Ascending aorta (tissue), 2 donors: Measurements from ENCODE around the gene FGF12. TPM values are rescaled to one million over a fixed set of nuclear protein-coding genes. Genes with fewer than 3 reads are reported as not detected.

ENCODE experiments used
- DNase-seq, 2 donors: peaks; one replicate each; pipeline ENCODE4 v3.0.0-alpha.2; 2019; ENCODE audit warnings: low spot score in 2 of 2
- H3K27ac ChIP-seq, 2 donors: fragments of 200-600 bp; sonication (generic); one replicate each; pipeline ENCODE4 v1.5.1; 2016 to 2017; ENCODE audit warnings: mild to moderate bottlenecking in 1 of 2
- H3K27me3 ChIP-seq: fragments of 200-600 bp; sonication (generic); one replicate; pipeline ENCODE4 v1.5.1; 2017
- H3K36me3 ChIP-seq, 2 donors: fragments of 200-600 bp; sonication (generic); one replicate each; pipeline ENCODE4 v1.5.1; 2016
- H3K4me1 ChIP-seq, 2 donors: fragments of 200-600 bp; sonication (generic); one replicate each; pipeline ENCODE4 v1.5.1; 2016 to 2017; ENCODE audit warnings: mild to moderate bottlenecking in 1 of 2
- H3K4me3 ChIP-seq, 2 donors: fragments of 200-600 bp; sonication (generic); one replicate each; pipeline ENCODE4 v1.5.1; 2016 to 2017; ENCODE audit warnings: mild to moderate bottlenecking in 1 of 2
- H3K9me3 ChIP-seq, 2 donors: fragments of 200-600 bp; sonication (generic); one replicate each; pipeline ENCODE4 v1.5.1; 2016
- intact Hi-C: fragments of 100-400 bp; cut with DNase I; formaldehyde crosslinking; loops from one replicate; pipeline ENCODE4 v1.15.1; 2023
- total RNA-seq: library from RNA; depleted of rRNA; stranded (reverse); fragments of >200 nt; gene quantifications from one replicate; pipeline ENCODE4 v1.1.0, GENCODE V29; 2016
- TF ChIP-seq, protein P1 (sequence below), 3 experiments: fragments of 200-600 bp in 2 of 3; fragments of 450-650 bp in 1 of 3; sonication (generic) in 2 of 3; IDR thresholded peaks; one replicate each; pipeline ENCODE4 v1.5.1; 2016 to 2019; ENCODE audit warnings: antibody characterized with exemption in 3 of 3, mild to moderate bottlenecking in 1 of 3, moderate library complexity in 1 of 3

Gene FGF12
- total RNA-seq, 1 donor from 2014 or later, result 0.43 TPM

DNA sequence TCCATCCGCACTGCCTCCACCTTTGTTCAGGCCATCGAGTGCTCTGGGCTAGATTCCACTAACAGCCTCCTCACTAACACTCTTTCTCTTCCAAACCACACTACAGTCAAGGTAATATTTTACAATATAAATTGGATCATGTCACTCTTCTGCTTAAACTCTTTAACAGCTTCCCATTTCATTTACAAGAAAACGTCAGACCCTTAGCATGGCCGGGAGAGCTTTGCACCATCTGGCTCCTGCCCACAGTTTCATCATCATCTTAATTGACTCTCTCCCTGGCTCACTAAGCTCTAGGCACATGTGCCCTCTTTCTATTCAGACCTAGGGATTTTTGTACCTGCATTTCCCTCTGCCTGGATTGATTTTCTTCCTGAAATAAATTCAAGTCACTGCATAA lies 354.7 kb downstream of the FGF12 start:
- H3K9me3 ChIP-seq, result no peaks in the 10 kb centered on the region
- intact Hi-C loops, result no loop called here
- no peak overlapping the region for H3K27ac ChIP-seq
- H3K4me3 ChIP-seq, result no peak overlapping the region
- no peak for DNase-seq
- no peaks in the 10 kb centered on the region for H3K4me1 ChIP-seq
- no peaks in the 10 kb centered on the region for H3K27me3 ChIP-seq
- no peaks in the 10 kb centered on the region for H3K36me3 ChIP-seq
- TF ChIP-seq, protein P1, sequence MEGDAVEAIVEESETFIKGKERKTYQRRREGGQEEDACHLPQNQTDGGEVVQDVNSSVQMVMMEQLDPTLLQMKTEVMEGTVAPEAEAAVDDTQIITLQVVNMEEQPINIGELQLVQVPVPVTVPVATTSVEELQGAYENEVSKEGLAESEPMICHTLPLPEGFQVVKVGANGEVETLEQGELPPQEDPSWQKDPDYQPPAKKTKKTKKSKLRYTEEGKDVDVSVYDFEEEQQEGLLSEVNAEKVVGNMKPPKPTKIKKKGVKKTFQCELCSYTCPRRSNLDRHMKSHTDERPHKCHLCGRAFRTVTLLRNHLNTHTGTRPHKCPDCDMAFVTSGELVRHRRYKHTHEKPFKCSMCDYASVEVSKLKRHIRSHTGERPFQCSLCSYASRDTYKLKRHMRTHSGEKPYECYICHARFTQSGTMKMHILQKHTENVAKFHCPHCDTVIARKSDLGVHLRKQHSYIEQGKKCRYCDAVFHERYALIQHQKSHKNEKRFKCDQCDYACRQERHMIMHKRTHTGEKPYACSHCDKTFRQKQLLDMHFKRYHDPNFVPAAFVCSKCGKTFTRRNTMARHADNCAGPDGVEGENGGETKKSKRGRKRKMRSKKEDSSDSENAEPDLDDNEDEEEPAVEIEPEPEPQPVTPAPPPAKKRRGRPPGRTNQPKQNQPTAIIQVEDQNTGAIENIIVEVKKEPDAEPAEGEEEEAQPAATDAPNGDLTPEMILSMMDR (IDR thresholded peaks at IDR 0.05), result no peak

DNA sequence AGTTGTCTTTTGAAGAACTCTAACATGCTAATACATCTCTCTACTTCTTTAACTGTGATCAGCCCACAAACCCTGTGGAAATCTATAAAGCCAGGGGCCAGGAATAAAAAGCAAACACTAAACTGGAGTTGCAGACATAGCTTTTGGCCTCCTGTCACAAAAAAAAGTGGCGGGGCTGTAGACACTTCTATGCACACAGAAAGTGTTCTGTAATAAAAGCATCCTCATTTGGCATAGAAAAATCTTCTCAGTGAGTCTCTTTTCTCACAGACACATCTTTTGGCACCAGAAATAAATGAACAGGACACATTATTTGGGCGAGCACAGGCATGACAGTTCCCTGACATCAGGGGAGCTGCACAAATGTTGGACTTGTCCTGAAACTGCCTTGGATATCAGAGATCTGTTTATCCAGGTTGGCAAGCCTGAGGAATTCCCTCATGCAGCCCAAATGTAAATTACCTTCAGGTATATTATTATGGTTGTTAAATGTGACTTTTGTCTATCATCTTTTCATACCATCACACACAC lies 355.4 kb downstream of the FGF12 start:
- H3K27ac ChIP-seq, result no peak overlapping the region
- intact Hi-C loops, result no loop called here
- DNase-seq, result no peak
- H3K4me3 ChIP-seq, result no peak overlapping the region
- H3K27me3 ChIP-seq, result no peaks in the 10 kb centered on the region
- TF ChIP-seq, protein P1 (IDR thresholded peaks at IDR 0.05), result no peak
- H3K9me3 ChIP-seq, result no peaks in the 10 kb centered on the region
- no peaks in the 10 kb centered on the region for H3K36me3 ChIP-seq
- H3K4me1 ChIP-seq, result no peaks in the 10 kb centered on the region

DNA sequence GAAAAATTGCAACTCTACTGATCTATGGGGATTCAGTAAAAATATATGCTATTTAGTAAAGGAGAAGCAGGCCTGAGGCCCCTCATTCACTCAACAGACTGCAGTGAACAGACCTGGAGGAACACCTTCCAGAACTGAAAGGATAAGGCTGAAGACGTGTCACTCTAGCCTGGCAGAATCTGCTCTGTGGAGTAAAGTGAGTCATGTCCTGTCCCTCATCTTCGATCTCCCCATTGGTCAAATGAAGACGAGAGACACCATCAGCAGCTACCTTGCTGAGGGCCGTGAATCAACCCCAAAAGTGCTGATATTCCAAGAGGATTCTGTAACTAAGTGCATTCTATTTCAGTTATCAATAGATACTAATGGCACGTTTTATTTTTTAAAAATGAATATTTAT lies 359.7 kb downstream of the FGF12 start:
- TF ChIP-seq, protein P1 (IDR thresholded peaks at IDR 0.05), result no peak
- intact Hi-C loops, result no loop called here
- Histone ChIP-seq H3K27me3 (no peaks in the 10 kb centered on the region), H3K4me3 (no peak overlapping the region), H3K36me3 (no peaks in the 10 kb centered on the region), H3K9me3 (no peaks in the 10 kb centered on the region), H3K4me1 (no peaks in the 10 kb centered on the region), H3K27ac (no peak overlapping the region)
- no peak for DNase-seq

DNA sequence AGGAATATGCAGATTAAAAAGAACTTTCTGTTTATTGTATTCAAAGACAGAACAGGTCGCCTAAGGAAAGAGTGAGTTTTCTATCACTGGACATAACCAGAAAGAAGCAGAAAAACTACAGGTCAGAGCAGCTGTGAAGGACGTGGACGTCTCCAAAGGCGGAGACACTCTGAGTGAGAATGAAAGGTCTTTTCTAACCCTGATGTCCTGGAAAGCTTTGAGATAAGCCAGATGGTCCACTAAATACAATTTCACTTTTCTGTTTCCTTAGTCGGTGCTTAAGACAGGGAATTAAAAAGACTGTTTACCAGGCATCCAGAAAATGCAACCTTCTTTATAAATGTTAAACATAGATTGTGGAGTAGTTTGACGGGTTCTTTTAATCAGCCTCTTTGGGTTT lies 360.4 kb downstream of the FGF12 start:
- H3K36me3 ChIP-seq, result no peaks in the 10 kb centered on the region
- H3K27ac ChIP-seq, result no peak overlapping the region
- intact Hi-C loops, result no loop called here
- H3K9me3 ChIP-seq, result no peaks in the 10 kb centered on the region
- DNase-seq, result no peak
- TF ChIP-seq, protein P1 (IDR thresholded peaks at IDR 0.05), result no peak
- H3K4me3 ChIP-seq, result no peak overlapping the region
- no peaks in the 10 kb centered on the region for H3K4me1 ChIP-seq
- H3K27me3 ChIP-seq, result no peaks in the 10 kb centered on the region

DNA sequence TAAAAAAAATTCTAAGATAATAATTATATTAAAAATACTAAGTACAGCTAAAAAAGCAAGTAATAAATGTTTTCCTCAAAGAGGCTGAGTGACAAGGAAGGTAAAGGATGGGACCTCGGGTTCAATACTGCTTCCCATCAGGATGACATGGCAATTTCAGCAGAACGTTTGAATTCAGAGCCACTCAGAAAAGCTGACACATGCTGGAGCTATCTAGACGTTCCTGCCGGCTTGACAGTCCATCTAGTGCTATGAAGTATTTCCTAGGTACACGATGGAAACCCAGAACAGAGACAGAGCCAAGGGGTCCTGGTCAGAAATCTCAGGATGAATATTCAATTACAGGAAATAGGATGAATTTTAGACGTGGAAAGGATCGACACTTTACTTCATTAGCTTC lies 361.8 kb downstream of the FGF12 start:
- Histone ChIP-seq H3K4me3 (no peak overlapping the region), H3K9me3 (no peaks in the 10 kb centered on the region), H3K36me3 (no peaks in the 10 kb centered on the region), H3K27ac (no peak overlapping the region), H3K4me1 (no peaks in the 10 kb centered on the region), H3K27me3 (no peaks in the 10 kb centered on the region)
- DNase-seq, result no peak
- TF ChIP-seq, protein P1 (IDR thresholded peaks at IDR 0.05), result no peak
- intact Hi-C loops, result no loop called here

DNA sequence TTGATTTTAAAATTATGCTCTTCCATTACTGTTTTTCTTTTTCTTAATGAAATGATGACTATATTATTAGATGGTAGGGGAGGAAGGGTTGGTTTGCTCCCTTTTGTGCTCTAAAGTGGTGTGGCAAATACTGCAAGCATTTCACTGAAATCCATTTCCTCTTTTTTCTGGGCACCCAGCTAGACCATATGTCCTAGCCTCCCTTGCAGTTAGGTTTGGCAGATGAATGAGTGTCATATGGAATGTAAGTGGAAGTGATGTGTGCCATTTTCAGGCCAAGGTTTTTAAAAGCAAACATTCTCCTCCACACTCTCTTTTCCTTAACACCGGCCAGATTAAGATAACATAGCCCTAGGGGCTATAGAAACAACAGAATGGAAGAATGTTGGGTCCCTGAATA lies 363.0 kb downstream of the FGF12 start:
- no peak overlapping the region for H3K4me3 ChIP-seq
- no peaks in the 10 kb centered on the region for H3K4me1 ChIP-seq
- H3K9me3 ChIP-seq, result no peaks in the 10 kb centered on the region
- no peak overlapping the region for H3K27ac ChIP-seq
- DNase-seq, result no peak
- TF ChIP-seq, protein P1 (IDR thresholded peaks at IDR 0.05), result no peak
- H3K36me3 ChIP-seq, result no peaks in the 10 kb centered on the region
- H3K27me3 ChIP-seq, result no peaks in the 10 kb centered on the region
- intact Hi-C loops, result no loop called here
